ENCODE data around the gene CSMD2.

Gene CSMD2

GRCh38 chr1:33653226-33653625, 511.8 kb downstream of the CSMD2 start:
- no peak for FAIRE-seq

GRCh38 chr1:33650708-33651107, 514.3 kb downstream of the CSMD2 start:
- FAIRE-seq, result no peak
- DNase-seq (ENCODE audit: low spot score), result no peak

More at GRCh38 chr1:33653226-33653625, 511.8 kb downstream of the CSMD2 start:
- DNase-seq (ENCODE audit: low spot score), result no peak

GRCh38 chr1:33649759-33650158, 515.3 kb downstream of the CSMD2 start:
- DNase-seq (ENCODE audit: low spot score) (no peak), FAIRE-seq (no peak)

- FAIRE-seq (no peak), DNase-seq (ENCODE audit: low spot score) (no peak)
These were observed 521.8 kb downstream of the CSMD2 start for GRCh38 chr1:33643216-33643615.

GRCh38 chr1:33641104-33641830, 523.8 kb downstream of the CSMD2 start:
- FAIRE-seq, result no peak
- no peak for DNase-seq (ENCODE audit: low spot score)

- FAIRE-seq, result no peak
- DNase-seq (ENCODE audit: low spot score), result no peak
These were observed 524.8 kb downstream of the CSMD2 start for GRCh38 chr1:33640114-33640660.

- FAIRE-seq, result no peak
- DNase-seq (ENCODE audit: low spot score), result no peak
These were observed 527.1 kb downstream of the CSMD2 start for GRCh38 chr1:33637846-33638440.

GRCh38 chr1:33636209-33636608, 528.8 kb downstream of the CSMD2 start:
- DNase-seq (ENCODE audit: low spot score), result no peak
- no peak for FAIRE-seq

- no peak for DNase-seq (ENCODE audit: low spot score)
- no peak for FAIRE-seq
These were observed 529.6 kb downstream of the CSMD2 start for GRCh38 chr1:33635336-33636012.

GRCh38 chr1:33634806-33635205, 530.2 kb downstream of the CSMD2 start:
- DNase-seq (ENCODE audit: low spot score) (no peak), FAIRE-seq (no peak)

- DNase-seq (ENCODE audit: low spot score) (no peak), FAIRE-seq (no peak)
These were observed 530.9 kb downstream of the CSMD2 start for GRCh38 chr1:33634143-33634542.

- peak; percentile 20 for FAIRE-seq
These were observed 531.8 kb downstream of the CSMD2 start for GRCh38 chr1:33633019-33633801.

GRCh38 chr1:33630686-33631085, 534.3 kb downstream of the CSMD2 start:
- no peak for FAIRE-seq
- no peak for DNase-seq (ENCODE audit: low spot score)

More at GRCh38 chr1:33633019-33633801, 531.8 kb downstream of the CSMD2 start:
- peak; percentile 54 for DNase-seq (ENCODE audit: low spot score)

GRCh38 chr1:33626801-33627200, 538.2 kb downstream of the CSMD2 start:
- FAIRE-seq (no peak), DNase-seq (ENCODE audit: low spot score) (no peak)

GRCh38 chr1:33624991-33625870, 539.8 kb downstream of the CSMD2 start:
- FAIRE-seq (no peak), DNase-seq (ENCODE audit: low spot score) (no peak)

GRCh38 chr1:33624261-33624990, 540.6 kb downstream of the CSMD2 start:
- FAIRE-seq, result no peak
- no peak for DNase-seq (ENCODE audit: low spot score)

GRCh38 chr1:33623811-33624210, 541.2 kb downstream of the CSMD2 start:
- DNase-seq (ENCODE audit: low spot score), result no peak
- FAIRE-seq, result no peak

- DNase-seq (ENCODE audit: low spot score), result no peak
- no peak for FAIRE-seq
These were observed 542.3 kb downstream of the CSMD2 start for GRCh38 chr1:33622757-33623156.

GRCh38 chr1:33618636-33619035, 546.4 kb downstream of the CSMD2 start:
- DNase-seq (ENCODE audit: low spot score) (no peak), FAIRE-seq (no peak)

- FAIRE-seq (no peak), DNase-seq (ENCODE audit: low spot score) (no peak)
These were observed 547.6 kb downstream of the CSMD2 start for GRCh38 chr1:33617451-33617850.
